ENCODE measurements around the gene CPS1.

CPS1 gene

GRCh38 chr2:210540471-210540870 is 15.9 kb upstream of the CPS1 start:
- no peaks in the 10 kb centered on the region for H3K79me2 ChIP-seq (ENCODE audit: insufficient read depth, low read length)
- H4K20me1 ChIP-seq (ENCODE audit: low read depth, low read length) = no peaks in the 10 kb centered on the region
- no peaks in the 10 kb centered on the region for H3K27me3 ChIP-seq (ENCODE audit: low read length)
- H3K9ac ChIP-seq (ENCODE audit: low read length) = no peak overlapping the region
- H3K36me3 ChIP-seq (ENCODE audit: low read length) = no peaks in the 10 kb centered on the region
- H3K27ac ChIP-seq (ENCODE audit: low read depth, low read length) = no peak overlapping the region
- no peak overlapping the region for H2AFZ ChIP-seq (ENCODE audit: low read depth, low read length, severe bottlenecking)
- H3K4me2 ChIP-seq (ENCODE audit: low read depth, low read length, poor library complexity, severe bottlenecking) = no peak overlapping the region
- no peaks in the 10 kb centered on the region for H3K9me3 ChIP-seq (ENCODE audit: insufficient read depth, low read length)
- no peak overlapping the region for H3K4me3 ChIP-seq (ENCODE audit: insufficient read depth, low read length, poor library complexity, severe bottlenecking)
- no peak for TF ChIP-seq EZH2phosphoT487 (conservative IDR thresholded peaks at IDR 0.05; ENCODE audit: low read length)
- no peak for TF ChIP-seq CTCF (IDR thresholded peaks at IDR 0.05; ENCODE audit: insufficient read depth, low read length, poor library complexity, severe bottlenecking)
- no peaks in the 10 kb centered on the region for H3K9me2 ChIP-seq (replicated peaks; ENCODE audit: insufficient read depth, low read length)
- H3F3A ChIP-seq (ENCODE audit: insufficient read depth) = no peaks in the 10 kb centered on the region

- Histone ChIP-seq H3K79me2 (ENCODE audit: insufficient read depth, low read length) (no peaks in the 10 kb centered on the region), H3K9ac (ENCODE audit: low read length) (no peak overlapping the region), H3K9me2 (replicated peaks; ENCODE audit: insufficient read depth, low read length) (no peaks in the 10 kb centered on the region), H4K20me1 (ENCODE audit: low read depth, low read length) (no peaks in the 10 kb centered on the region), H2AFZ (ENCODE audit: low read depth, low read length, severe bottlenecking) (no peak overlapping the region), H3K27ac (ENCODE audit: low read depth, low read length) (no peak overlapping the region), H3F3A (ENCODE audit: insufficient read depth) (no peaks in the 10 kb centered on the region), H3K36me3 (ENCODE audit: low read length) (no peaks in the 10 kb centered on the region), H3K9me3 (ENCODE audit: insufficient read depth, low read length) (no peaks in the 10 kb centered on the region), H3K4me3 (ENCODE audit: insufficient read depth, low read length, poor library complexity, severe bottlenecking) (no peak overlapping the region), H3K4me2 (ENCODE audit: low read depth, low read length, poor library complexity, severe bottlenecking) (no peak overlapping the region), H3K27me3 (ENCODE audit: low read length) (no peaks in the 10 kb centered on the region)
- TF ChIP-seq EZH2phosphoT487 (conservative IDR thresholded peaks at IDR 0.05; ENCODE audit: low read length) = no peak
- no peak for TF ChIP-seq CTCF (IDR thresholded peaks at IDR 0.05; ENCODE audit: insufficient read depth, low read length, poor library complexity, severe bottlenecking)
Observed at GRCh38 chr2:210540900-210541289, 15.5 kb upstream of the CPS1 start.

DNA sequence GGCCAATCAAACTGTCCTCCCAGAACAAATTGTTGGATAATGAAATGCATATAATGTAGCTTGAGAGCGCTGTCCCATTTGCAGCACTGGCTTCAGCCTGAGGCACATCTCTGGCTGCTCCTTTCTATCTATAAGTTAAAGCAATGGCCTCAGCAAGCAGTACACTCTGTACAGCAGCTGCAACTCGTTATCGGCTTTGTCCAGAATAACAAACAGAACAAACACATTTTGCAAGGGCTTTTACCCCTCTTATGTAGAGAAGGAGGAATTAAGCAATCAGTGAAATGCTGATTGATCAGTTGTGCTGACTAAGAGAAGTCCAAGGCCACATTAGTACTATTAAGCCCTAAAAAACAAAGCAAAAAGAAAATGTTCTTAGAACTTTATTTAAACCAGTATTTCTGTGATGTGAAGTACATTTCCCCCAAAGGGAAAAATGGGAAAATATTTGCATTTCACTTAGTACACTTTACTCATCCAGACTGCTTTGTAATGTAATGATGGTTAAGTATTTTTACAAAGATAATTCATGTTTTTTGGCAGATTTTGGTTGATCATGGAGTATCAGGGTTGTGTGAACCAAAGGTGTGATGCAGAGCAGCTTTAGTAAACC is 15.0 kb upstream of the CPS1 start:
- no peak overlapping the region for H3K27ac ChIP-seq (ENCODE audit: low read depth, low read length)
- TF ChIP-seq EZH2phosphoT487 (conservative IDR thresholded peaks at IDR 0.05; ENCODE audit: low read length) (no peak), CTCF (IDR thresholded peaks at IDR 0.05; ENCODE audit: insufficient read depth, low read length, poor library complexity, severe bottlenecking) (no peak)
- H4K20me1 ChIP-seq (ENCODE audit: low read depth, low read length) = no peaks in the 10 kb centered on the region
- no peak overlapping the region for H3K4me3 ChIP-seq (ENCODE audit: insufficient read depth, low read length, poor library complexity, severe bottlenecking)
- H3K9me2 ChIP-seq (replicated peaks; ENCODE audit: insufficient read depth, low read length) = no peaks in the 10 kb centered on the region
- H3K4me2 ChIP-seq (ENCODE audit: low read depth, low read length, poor library complexity, severe bottlenecking) = no peak overlapping the region
- no peak overlapping the region for H3K9ac ChIP-seq (ENCODE audit: low read length)
- H3F3A ChIP-seq (ENCODE audit: insufficient read depth) = no peaks in the 10 kb centered on the region
- no peaks in the 10 kb centered on the region for H3K36me3 ChIP-seq (ENCODE audit: low read length)
- no peaks in the 10 kb centered on the region for H3K79me2 ChIP-seq (ENCODE audit: insufficient read depth, low read length)
- H3K9me3 ChIP-seq (ENCODE audit: insufficient read depth, low read length) = no peaks in the 10 kb centered on the region
- H3K27me3 ChIP-seq (ENCODE audit: low read length) = no peaks in the 10 kb centered on the region
- H2AFZ ChIP-seq (ENCODE audit: low read depth, low read length, severe bottlenecking) = no peak overlapping the region

Measured in SU-DHL-6 (cell line).